B cell (primary cell): ENCODE measurements around the gene RECK. TPM values are rescaled to one million over a fixed set of nuclear protein-coding genes. Genes with fewer than 3 reads are reported as not detected.

Source experiments
- ATAC-seq: fragments of 200-7000 bp; cut with Tn5 transposase; one replicate; pipeline ENCODE4 v1.10.0; 2021; ENCODE audit warnings: low read depth, mild to moderate bottlenecking, moderate number of reproducible peaks, moderate library complexity
- CTCF ChIA-PET: fragments of 350-600 bp; sonication (Branson Sonifier 250); formaldehyde crosslinking; loops from one replicate; lab custom pipeline; 2021; ENCODE audit warnings: antibody characterized with exemption, inconsistent platforms; lab: Charles Lee
- POLR2A ChIA-PET: fragments of 350-600 bp; sonication (Branson Sonifier 250); formaldehyde crosslinking; loops from one replicate; lab custom pipeline; 2021; ENCODE audit warnings: antibody characterized with exemption; lab: Charles Lee
- DNase-seq: peaks from one replicate; pipeline ENCODE4 v3.0.0; 2013
- H2AFZ ChIP-seq: 2 replicates; pipeline ENCODE4 v1.6.1; 2012; ENCODE audit warnings: mild to moderate bottlenecking, low read depth, low read length; ENCODE audit not compliant: insufficient read depth, poor library complexity, severe bottlenecking
- H3K27ac ChIP-seq, 2 donors: 1 replicate in 1 of 2; 2 replicates in 1 of 2; pipeline ENCODE4 v1.5.1; 2012 to 2013; ENCODE audit warnings: low read length in 2 of 2, mild to moderate bottlenecking in 2 of 2, moderate library complexity in 1 of 2
- H3K27me3 ChIP-seq, 4 experiments: fragments of 200-600 bp in 1 of 4; sonication (generic) in 1 of 4; replicated peaks in 1 of 4; 1 replicate in 2 of 4; 2 replicates in 2 of 4; pipeline versions ENCODE4 v1.6.1 to v1.7.0; 2013 to 2016; ENCODE audit warnings: low read length in 3 of 4, mild to moderate bottlenecking in 2 of 4, mixed read lengths in 1 of 4, moderate library complexity in 1 of 4; ENCODE audit not compliant: insufficient read depth in 4 of 4, control insufficient read depth in 3 of 4; ENCODE audit errors: control extremely low read depth in 1 of 4
- H3K36me3 ChIP-seq, 2 experiments: replicated peaks in 1 of 2; 1 replicate in 1 of 2; 2 replicates in 1 of 2; pipeline versions ENCODE4 v1.6.1 to v1.7.1; 2013; ENCODE audit warnings: low read length in 1 of 2; ENCODE audit not compliant: insufficient read depth in 2 of 2, control insufficient read depth in 1 of 2; ENCODE audit errors: control extremely low read depth in 1 of 2, extremely low read depth in 1 of 2
- H3K4me1 ChIP-seq, 2 donors: fragments of 200-600 bp in 1 of 2; sonication (generic) in 1 of 2; 1 replicate in 1 of 2; 2 replicates in 1 of 2; pipeline versions ENCODE4 v1.5.1 to v1.6.1; 2013 to 2017; ENCODE audit warnings: low read length in 2 of 2; ENCODE audit not compliant: control insufficient read depth in 2 of 2, insufficient read depth in 2 of 2
- H3K4me2 ChIP-seq: replicated peaks from 2 replicates; pipeline ENCODE3; 2012; ENCODE audit warnings: mild to moderate bottlenecking, low read depth, low read length; ENCODE audit not compliant: poor library complexity, severe bottlenecking
- H3K4me3 ChIP-seq, 5 experiments: fragments of 200-600 bp in 1 of 5; sonication (generic) in 1 of 5; 1 replicate in 3 of 5; 2 replicates in 2 of 5; pipeline versions ENCODE4 v1.5.1 to v1.7.0; 2011 to 2016; ENCODE audit warnings: low read length in 4 of 5, mild to moderate bottlenecking in 4 of 5, low read depth in 2 of 5, control low read depth in 1 of 5, moderate library complexity in 1 of 5; ENCODE audit not compliant: insufficient read depth in 1 of 5; ENCODE audit errors: control extremely low read depth in 1 of 5, extremely low read depth in 1 of 5
- H3K79me2 ChIP-seq: fragments of 200-600 bp; sonication (generic); one replicate; pipeline ENCODE4 v1.6.0; 2016; ENCODE audit warnings: low read length; ENCODE audit not compliant: control insufficient read depth, insufficient read depth
- H3K9ac ChIP-seq: fragments of 200-600 bp; sonication (generic); 2 replicates; pipeline ENCODE4 v1.6.1; 2017; ENCODE audit warnings: mild to moderate bottlenecking, low read length, moderate library complexity
- H3K9me3 ChIP-seq, 3 donors: one replicate each; pipeline versions ENCODE4 v1.6.1 to v1.7.1; 2013; ENCODE audit warnings: low read length in 2 of 3; ENCODE audit not compliant: control insufficient read depth in 2 of 3, insufficient read depth in 1 of 3; ENCODE audit errors: control extremely low read depth in 1 of 3
- H4K20me1 ChIP-seq: 2 replicates; pipeline ENCODE4 v1.6.0; 2012; ENCODE audit warnings: mild to moderate bottlenecking, low read length; ENCODE audit not compliant: insufficient read depth, control insufficient read depth, poor library complexity, severe bottlenecking
- H3K27ac Mint-ChIP-seq: one replicate; pipeline ENCODE4 v1.8.0; 2021; ENCODE audit warnings: mixed read lengths
- H3K27me3 Mint-ChIP-seq: one replicate; pipeline ENCODE4 v1.8.0; 2021; ENCODE audit warnings: mixed read lengths
- H3K4me1 Mint-ChIP-seq: one replicate; pipeline ENCODE4 v1.8.0; 2021; ENCODE audit warnings: mixed read lengths
- H3K4me3 Mint-ChIP-seq: one replicate; pipeline ENCODE4 v1.8.0; 2021; ENCODE audit warnings: mixed read lengths
- H3K9me3 Mint-ChIP-seq: one replicate; pipeline ENCODE4 v1.8.0; 2022; ENCODE audit warnings: mixed read lengths; ENCODE audit not compliant: insufficient read depth
- CTCF ChIP-seq: fragments of 200-600 bp; IDR thresholded peaks from one replicate; pipeline ENCODE4 v1.8.0; 2022; ENCODE audit warnings: antibody characterized with exemption, mild to moderate bottlenecking
- EZH2 ChIP-seq: IDR thresholded peaks from 2 replicates; pipeline ENCODE4 v1.6.1; 2012; ENCODE audit warnings: borderline replicate concordance, low read depth, mild to moderate bottlenecking, moderate library complexity, low read length; ENCODE audit not compliant: insufficient read depth, poor library complexity, severe bottlenecking
- WGBS: methylation state at CpG from one replicate; pipeline ENCODE4 v1.1.5; 2013; ENCODE audit warnings: missing lambda C conversion rate; ENCODE audit not compliant: insufficient coverage; 5-methylcytosine and 5-hydroxymethylcytosine counted together
- intact Hi-C: fragments of 100-400 bp; cut with micrococcal nuclease; formaldehyde crosslinking; loops from one replicate; pipeline ENCODE4 v1.10.0; 2022
- polyA plus RNA-seq: library from polyadenylated mRNA; depleted of rRNA; stranded (reverse); fragments of >200 nt; gene quantifications from 2 replicates; pipeline ENCODE4 v1.2.3, GENCODE V29; 2012
- total RNA-seq, 2 donors: library from RNA; stranded (reverse); fragments of 120-200 nt in 1 of 2; gene quantifications; 1 replicate in 1 of 2; 2 replicates in 1 of 2; pipeline versions ENCODE4 v1.2.3 to v1.2.4, GENCODE V29; 2013 to 2022

The RECK gene
- total and polyA plus RNA-seq, 2 donors (not counting 1 experiment from before 2014, with no cell fraction given) = 5.6 to 7.7 TPM

- intact Hi-C loops = no loop called here
- CTCF ChIA-PET = no interaction called here
Observed at GRCh38 chr9:35998333-35998732, 38.4 kb upstream of the RECK start.

GRCh38 chr9:36005891-36006290 is 30.8 kb upstream of the RECK start:
- H3K4me3 Mint-ChIP-seq = no peak overlapping the region
- intact Hi-C loops = loop anchor here (5.0 kb wide), 1 partner anchor 49 kb away; the partner anchor contains the start of gene OR2S2
- no peaks in the 10 kb centered on the region for H3K79me2 ChIP-seq
- H2AFZ ChIP-seq = no peak overlapping the region
- H3K4me2 ChIP-seq = no peak overlapping the region
- peaks cover 0 to 25% (median 5%) of the 10 kb centered on the region in 4 experiments for H3K27me3 ChIP-seq
- no peak for TF ChIP-seq EZH2
- no peak for TF ChIP-seq CTCF
- peaks cover 0 to 9% (median 3%) of the 10 kb centered on the region in 3 donors for H3K9me3 ChIP-seq
- no peak overlapping the region for H3K27ac ChIP-seq
- ATAC-seq = no peak
- peaks cover 23% of the 10 kb centered on the region for H3K4me1 Mint-ChIP-seq
- ChIA-PET CTCF (interaction anchor here (1.0 to 6.0 kb wide), 4 partner anchors 13 to 51 kb away, joined by 4 to 56 read pairs (median 6); no protein-coding TSS in a partner anchor), POLR2A (no interaction called here)
- no peak overlapping the region for H3K4me3 ChIP-seq
- no peaks in the 10 kb centered on the region for H4K20me1 ChIP-seq
- H3K9me3 Mint-ChIP-seq = no peaks in the 10 kb centered on the region
- H3K27ac Mint-ChIP-seq = no peak overlapping the region
- 80% methylated on average over 1 of the region's 1 CpG for WGBS
- H3K27me3 Mint-ChIP-seq = peaks cover 14% of the 10 kb centered on the region
- H3K9ac ChIP-seq = no peak overlapping the region
- no peak for DNase-seq
- H3K36me3 ChIP-seq = no peaks in the 10 kb centered on the region
- H3K4me1 ChIP-seq = peaks cover 20 to 29% of the 10 kb centered on the region in 2 donors

More at GRCh38 chr9:35998333-35998732, 38.4 kb upstream of the RECK start:
- no peak overlapping the region for H3K4me2 ChIP-seq
- H3K4me3 ChIP-seq = no peak overlapping the region
- DNase-seq (no peak), ATAC-seq (no peak)
- peaks cover 42% of the 10 kb centered on the region for H3K27me3 Mint-ChIP-seq
- no peak overlapping the region for H3K4me3 Mint-ChIP-seq
- WGBS = no CpG with 5 or more reads among the region's 1 CpG
- peaks cover 3 to 9% (median 3%) of the 10 kb centered on the region in 3 donors for H3K9me3 ChIP-seq
- no peak overlapping the region for H3K9ac ChIP-seq
- H3K27ac Mint-ChIP-seq = no peak overlapping the region
- H3K27me3 ChIP-seq = peaks cover 0 to 11% (median 2%) of the 10 kb centered on the region in 4 experiments
- H2AFZ ChIP-seq = no peak overlapping the region
- POLR2A ChIA-PET = no interaction called here
- no peaks in the 10 kb centered on the region for H3K9me3 Mint-ChIP-seq
- H3K4me1 ChIP-seq = no peaks in the 10 kb centered on the region
- no peak for TF ChIP-seq EZH2
- no peak for TF ChIP-seq CTCF
- H3K79me2 ChIP-seq = no peaks in the 10 kb centered on the region
- H4K20me1 ChIP-seq = no peaks in the 10 kb centered on the region
- no peak overlapping the region for H3K27ac ChIP-seq
- H3K4me1 Mint-ChIP-seq = no peaks in the 10 kb centered on the region
- no peaks in the 10 kb centered on the region for H3K36me3 ChIP-seq
